SK-N-MC (cell line): ENCODE results near the gene FDPS.
A peak's percentile ranks its signal among the peaks of the same experiment; 100 is the strongest.

Source experiments
- DNase-seq: peaks from one replicate; pipeline ENCODE4 v3.0.0-alpha.2; 2011; ENCODE audit warnings: low read depth, low spot score
- H3K27ac ChIP-seq: fragments of 200-600 bp; sonication (generic); 2 replicates; pipeline ENCODE4 v1.5.1; 2016; ENCODE audit warnings: mixed run types
- H3K36me3 ChIP-seq: fragments of 200-600 bp; sonication (generic); 2 replicates; pipeline ENCODE4 v1.6.1; 2017; ENCODE audit warnings: antibody characterized with exemption, low read length, mixed read lengths; ENCODE audit not compliant: insufficient read depth
- H3K4me3 ChIP-seq: fragments of 200-600 bp; sonication (generic); 2 replicates; pipeline ENCODE4 v1.5.1; 2016
- H3K9ac ChIP-seq: fragments of 200-600 bp; sonication (generic); 2 replicates; pipeline ENCODE4 v1.8.0; 2017; ENCODE audit warnings: mixed run types, mixed read lengths; ENCODE audit not compliant: insufficient read length
- H3K9me3 ChIP-seq: fragments of 200-600 bp; sonication (generic); 2 replicates; pipeline ENCODE4 v1.6.1; 2017; ENCODE audit warnings: low read depth, mild to moderate bottlenecking, antibody characterized with exemption, low read length, moderate library complexity, mixed read lengths
- EZH2 ChIP-seq: fragments of 200-600 bp; sonication (generic); IDR thresholded peaks from one replicate; pipeline ENCODE4 v1.6.1; 2017; ENCODE audit warnings: antibody characterized with exemption
- FOXP2 ChIP-seq: optimal IDR thresholded peaks from 2 replicates; pipeline ENCODE3; 2011; ENCODE audit warnings: mild to moderate bottlenecking, moderate library complexity; ENCODE audit not compliant: insufficient read depth; ENCODE audit errors: extremely low read length, control extremely low read depth
- POLR2AphosphoS5 ChIP-seq: IDR thresholded peaks from 2 replicates; pipeline ENCODE4 v1.6.1; 2012; ENCODE audit warnings: mild to moderate bottlenecking, low read depth, low read length, borderline replicate concordance

Gene FDPS

GRCh38 chr1:155320661-155321617 lies 12.3 kb downstream of the FDPS start, which contains the start of gene RUSC1:
Gene RUSC1, plus strand, starts transcription at chr1:155320894. Its CDS starts 880 bp downstream, at chr1:155321774.
- Histone ChIP-seq H3K9me3 (no peaks in the 10 kb centered on the region), H3K36me3 (peaks cover 22% of the 10 kb centered on the region), H3K9ac (peak within 1 kb of the TSS; percentile 50), H3K4me3 (peak within 1 kb of the TSS; percentile 79), H3K27ac (peak within 1 kb of the TSS; percentile 84)
- peak; percentile 90 for TF ChIP-seq POLR2AphosphoS5
- no peak for TF ChIP-seq EZH2
- no peak for DNase-seq

- no peak for DNase-seq
- Histone ChIP-seq H3K9me3 (no peaks in the 10 kb centered on the region), H3K36me3 (peaks cover 21% of the 10 kb centered on the region), H3K27ac (no peak overlapping the region), H3K9ac (no peak overlapping the region), H3K4me3 (peak overlapping the region; percentile 84)
- no peak for TF ChIP-seq EZH2
- TF ChIP-seq POLR2AphosphoS5, result no peak
- no peak for TF ChIP-seq FOXP2
These were observed 13.2 kb downstream of the FDPS start for GRCh38 chr1:155321639-155322503.

GRCh38 chr1:155322571-155322952 lies 13.9 kb downstream of the FDPS start:
- TF ChIP-seq EZH2, result no peak
- TF ChIP-seq FOXP2, result no peak
- no peak for TF ChIP-seq POLR2AphosphoS5
- peaks cover 15% of the 10 kb centered on the region for H3K36me3 ChIP-seq
- H3K9ac ChIP-seq, result no peak overlapping the region
- H3K9me3 ChIP-seq, result no peaks in the 10 kb centered on the region
- H3K4me3 ChIP-seq, result peak overlapping the region; percentile 84
- no peak overlapping the region for H3K27ac ChIP-seq
- DNase-seq, result no peak

GRCh38 chr1:155322953-155323728 lies 14.5 kb downstream of the FDPS start:
- Histone ChIP-seq H3K9me3 (no peaks in the 10 kb centered on the region), H3K4me3 (peak overlapping the region; percentile 84), H3K36me3 (peaks cover 11% of the 10 kb centered on the region), H3K9ac (peak overlapping the region; percentile 60), H3K27ac (no peak overlapping the region)
- no peak for DNase-seq
- TF ChIP-seq FOXP2 (no peak), POLR2AphosphoS5 (no peak; the same call in 1 of the 2 replicates), EZH2 (no peak)

GRCh38 chr1:155323729-155324036 lies 15.0 kb downstream of the FDPS start:
- no peaks in the 10 kb centered on the region for H3K9me3 ChIP-seq
- TF ChIP-seq FOXP2 (no peak), POLR2AphosphoS5 (no peak), EZH2 (no peak)
- H3K36me3 ChIP-seq, result peaks cover 6% of the 10 kb centered on the region
- H3K4me3 ChIP-seq, result peak overlapping the region; percentile 84
- peak; percentile 52 for DNase-seq
- peak overlapping the region; percentile 62 for H3K9ac ChIP-seq
- H3K27ac ChIP-seq, result peak overlapping the region; percentile 47; the same call in 1 of the 2 replicates

GRCh38 chr1:155324037-155324716 lies 15.5 kb downstream of the FDPS start:
- H3K27ac ChIP-seq, result peak overlapping the region; percentile 47; the same call in 1 of the 2 replicates
- peak overlapping the region; percentile 82 for H3K9ac ChIP-seq
- H3K4me3 ChIP-seq, result peak overlapping the region; percentile 84
- no peaks in the 10 kb centered on the region for H3K9me3 ChIP-seq
- peak; percentile 59 for DNase-seq
- TF ChIP-seq POLR2AphosphoS5 (peak; percentile 81; the same call in 1 of the 2 replicates), EZH2 (no peak)
- H3K36me3 ChIP-seq, result peaks cover 1% of the 10 kb centered on the region
